Peyer's patch (tissue), 4 donors: ENCODE results near the gene ACVR2B. TPM values are rescaled to one million over a fixed set of nuclear protein-coding genes. Genes with fewer than 3 reads are reported as not detected.

Experiments used
- DNase-seq, 3 donors: peaks; one replicate each; pipeline ENCODE4 v3.0.0-alpha.2; 2017 to 2019
- H3K27ac ChIP-seq, 4 donors: fragments of 200-600 bp; sonication (generic); one replicate each; pipeline ENCODE4 v1.5.1; 2016 to 2019
- H3K27me3 ChIP-seq, 2 donors: fragments of 200-600 bp; sonication (generic); one replicate each; pipeline ENCODE4 v1.5.1; 2019
- H3K36me3 ChIP-seq, 3 donors: fragments of 200-600 bp; sonication (generic); one replicate each; pipeline ENCODE4 v1.5.1; 2016 to 2019
- H3K4me1 ChIP-seq, 4 donors: fragments of 200-600 bp; sonication (generic); one replicate each; pipeline ENCODE4 v1.5.1; 2016 to 2019
- H3K4me3 ChIP-seq, 4 donors: fragments of 200-600 bp; sonication (generic); 1 replicate in 3 of 4; 2 replicates in 1 of 4; pipeline ENCODE4 v1.5.1; 2016 to 2019; ENCODE audit warnings: mild to moderate bottlenecking in 1 of 4
- H3K9me3 ChIP-seq, 4 donors: fragments of 200-600 bp; sonication (generic); one replicate each; pipeline ENCODE4 v1.5.1; 2016 to 2019; ENCODE audit warnings: mild to moderate bottlenecking in 1 of 4
- POLR2A ChIP-seq, 2 donors: fragments of 450-650 bp; IDR thresholded peaks; one replicate each; pipeline ENCODE4 v1.5.1; 2017; ENCODE audit warnings: antibody characterized with exemption in 2 of 2, mild to moderate bottlenecking in 2 of 2, moderate library complexity in 2 of 2
- total RNA-seq, 4 donors: library from RNA; depleted of rRNA; stranded (reverse); fragments of >200 nt; gene quantifications; one replicate each; pipeline ENCODE4 v1.1.0, GENCODE V29; 2016
- TF ChIP-seq, protein P1 (sequence below), 6 experiments: fragments of 450-650 bp in 4 of 6; fragments of 200-600 bp in 2 of 6; sonication (generic) in 1 of 6; IDR thresholded peaks; one replicate each; pipeline ENCODE4 v1.5.1; 2017 to 2019; ENCODE audit warnings: antibody characterized with exemption in 6 of 6, mild to moderate bottlenecking in 3 of 6, moderate library complexity in 1 of 6

The ACVR2B gene
- total RNA-seq, 4 donors from 2014 or later: 4.9 to 14.5 (median 7.6) TPM

DNA sequence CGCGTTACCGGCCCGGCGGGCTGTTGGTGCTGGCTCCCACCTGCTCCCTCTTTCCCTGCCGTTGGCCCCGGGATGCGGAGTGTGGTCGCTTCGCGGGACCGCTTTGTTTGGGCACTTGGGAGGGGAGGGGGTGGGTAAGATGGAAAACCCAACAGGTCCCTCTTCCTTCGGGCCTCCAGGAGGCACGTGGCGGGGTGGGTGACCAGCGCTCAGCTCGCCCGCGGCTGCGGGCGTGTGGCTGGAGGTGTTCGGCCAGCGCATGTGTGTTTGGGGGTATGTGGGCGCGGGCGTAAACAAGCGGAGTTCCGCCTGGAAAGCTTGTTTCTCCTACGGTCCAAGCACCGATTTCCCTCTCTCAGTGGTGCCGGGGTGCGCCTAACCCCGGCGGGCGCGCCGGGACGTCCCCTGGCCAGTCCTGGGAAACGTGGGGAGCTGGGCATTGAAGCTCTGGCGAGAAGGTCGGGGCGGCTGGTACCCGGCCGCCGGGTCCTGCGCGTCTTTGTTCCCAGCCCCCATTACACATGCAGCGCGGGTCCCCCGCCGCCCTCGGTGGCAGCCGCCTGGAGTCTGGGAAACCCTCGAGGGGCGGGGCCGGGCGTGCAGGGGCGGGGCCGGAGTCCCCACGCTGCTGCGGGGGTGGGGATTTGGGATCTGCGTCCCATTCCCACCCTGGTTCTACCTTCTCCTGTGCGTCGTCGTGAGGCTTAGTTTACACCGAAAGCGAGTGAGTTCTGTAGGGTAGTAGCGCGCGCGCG lies 1.4 kb downstream of the ACVR2B start:
- peak; percentile 34 to 88 (median 83) for DNase-seq
- Histone ChIP-seq H3K27ac (peak overlapping the region; percentile 58 to 94 (median 80)), H3K4me1 (peaks cover 0 to 20% (median 6%) of the 10 kb centered on the region in 4 donors), H3K27me3 (no peaks in the 10 kb centered on the region), H3K4me3 (peak overlapping the region; percentile 68 to 94 (median 76)), H3K9me3 (no peaks in the 10 kb centered on the region), H3K36me3 (no peaks in the 10 kb centered on the region)
- peak in 1 of 2 donors; percentile 54 for TF ChIP-seq POLR2A (IDR thresholded peaks at IDR 0.05)
- TF ChIP-seq, protein P1, sequence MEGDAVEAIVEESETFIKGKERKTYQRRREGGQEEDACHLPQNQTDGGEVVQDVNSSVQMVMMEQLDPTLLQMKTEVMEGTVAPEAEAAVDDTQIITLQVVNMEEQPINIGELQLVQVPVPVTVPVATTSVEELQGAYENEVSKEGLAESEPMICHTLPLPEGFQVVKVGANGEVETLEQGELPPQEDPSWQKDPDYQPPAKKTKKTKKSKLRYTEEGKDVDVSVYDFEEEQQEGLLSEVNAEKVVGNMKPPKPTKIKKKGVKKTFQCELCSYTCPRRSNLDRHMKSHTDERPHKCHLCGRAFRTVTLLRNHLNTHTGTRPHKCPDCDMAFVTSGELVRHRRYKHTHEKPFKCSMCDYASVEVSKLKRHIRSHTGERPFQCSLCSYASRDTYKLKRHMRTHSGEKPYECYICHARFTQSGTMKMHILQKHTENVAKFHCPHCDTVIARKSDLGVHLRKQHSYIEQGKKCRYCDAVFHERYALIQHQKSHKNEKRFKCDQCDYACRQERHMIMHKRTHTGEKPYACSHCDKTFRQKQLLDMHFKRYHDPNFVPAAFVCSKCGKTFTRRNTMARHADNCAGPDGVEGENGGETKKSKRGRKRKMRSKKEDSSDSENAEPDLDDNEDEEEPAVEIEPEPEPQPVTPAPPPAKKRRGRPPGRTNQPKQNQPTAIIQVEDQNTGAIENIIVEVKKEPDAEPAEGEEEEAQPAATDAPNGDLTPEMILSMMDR (IDR thresholded peaks at IDR 0.05): no peak

DNA sequence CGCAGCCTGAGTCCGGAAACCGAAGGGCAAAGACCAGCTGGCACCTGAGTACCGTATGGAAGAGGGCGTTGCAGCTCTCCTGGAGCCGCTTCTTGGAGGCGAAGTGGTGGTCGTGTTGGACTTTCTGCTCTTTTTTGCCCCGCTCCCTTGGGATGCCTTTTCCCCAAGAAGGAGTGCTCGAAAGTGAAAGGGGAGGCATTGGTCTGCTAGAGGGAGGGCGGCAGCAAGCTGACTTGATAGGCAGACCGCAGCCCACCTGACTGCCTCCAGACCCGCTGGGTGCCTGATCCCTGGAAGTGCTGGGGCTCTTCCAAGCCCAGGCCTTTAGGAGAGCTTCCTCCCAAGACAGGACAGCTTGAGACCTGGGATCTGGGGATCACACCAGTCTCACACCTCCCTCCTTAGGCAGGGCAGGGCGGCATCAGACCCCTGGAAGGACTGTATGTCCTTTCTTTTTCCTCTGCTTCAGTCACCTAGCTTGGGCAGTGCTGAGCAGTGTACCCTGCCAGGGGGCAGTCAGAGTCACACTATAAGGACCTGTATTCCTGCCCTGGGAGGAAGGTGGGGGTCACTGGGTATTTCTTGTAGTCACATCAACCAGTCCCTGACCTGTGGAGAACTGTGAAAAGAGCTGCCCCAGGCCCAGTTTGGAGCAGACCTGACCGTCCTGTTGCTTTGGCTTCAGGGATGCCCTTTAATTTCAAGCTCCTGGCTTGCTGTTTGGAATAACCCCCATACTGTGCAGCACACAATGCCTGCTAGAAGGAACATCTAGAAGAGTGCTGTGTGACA lies 2.1 kb downstream of the ACVR2B start:
- Histone ChIP-seq H3K4me3 (peak overlapping the region; percentile 68 to 94 (median 76)), H3K9me3 (no peaks in the 10 kb centered on the region), H3K27ac (peak overlapping the region; percentile 58 to 94 (median 80)), H3K4me1 (peaks cover 0 to 25% (median 6%) of the 10 kb centered on the region in 4 donors), H3K27me3 (no peaks in the 10 kb centered on the region), H3K36me3 (no peaks in the 10 kb centered on the region)
- TF ChIP-seq POLR2A (IDR thresholded peaks at IDR 0.05): no peak
- TF ChIP-seq, protein P1 (IDR thresholded peaks at IDR 0.05): no peak
- DNase-seq: no peak

DNA sequence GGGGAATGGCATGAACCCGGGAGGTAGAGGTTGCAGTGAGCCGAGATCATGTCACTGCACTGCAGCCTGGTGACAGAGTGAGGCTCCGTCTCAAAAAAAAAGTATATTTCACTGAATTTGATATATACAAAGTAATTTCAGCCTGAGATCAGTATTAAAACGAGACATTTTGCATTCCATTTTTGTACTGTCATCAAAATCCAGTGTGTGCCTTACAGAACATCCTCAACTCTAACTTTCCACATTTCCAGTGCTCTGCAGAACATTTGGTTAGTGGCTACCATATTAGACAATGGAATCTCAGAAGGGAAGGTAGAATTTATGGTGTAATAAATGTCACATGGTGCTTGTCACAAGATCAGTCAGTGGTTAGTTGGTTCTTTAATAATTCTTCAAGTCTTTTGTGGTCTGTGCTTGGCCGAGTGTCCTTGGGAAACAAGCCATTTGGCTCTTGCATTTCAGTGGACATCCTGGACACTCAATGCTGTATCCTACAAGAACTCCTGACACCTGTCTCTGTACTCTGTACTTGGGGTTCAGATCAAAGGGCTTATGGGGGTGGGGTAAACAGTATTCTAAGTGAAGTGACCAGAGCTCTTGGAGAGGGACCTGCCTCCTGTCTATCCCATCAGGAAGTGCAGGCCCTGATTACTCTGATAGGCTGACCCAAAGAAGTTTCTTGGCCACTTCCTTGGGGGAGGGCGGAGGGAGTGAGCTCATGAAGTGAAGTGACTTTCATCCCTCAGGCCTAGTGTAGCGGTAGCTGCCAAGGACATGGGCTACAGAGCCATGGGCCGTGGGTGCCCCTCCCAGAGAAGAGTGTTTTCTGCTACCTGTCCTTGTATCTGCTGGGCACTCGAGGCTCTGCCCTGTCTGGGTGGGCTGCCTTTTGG lies 3.7 kb downstream of the ACVR2B start:
- H3K27ac ChIP-seq: no peak overlapping the region
- no peak for DNase-seq
- H3K4me3 ChIP-seq: no peak overlapping the region
- no peak for TF ChIP-seq POLR2A (IDR thresholded peaks at IDR 0.05)
- TF ChIP-seq, protein P1 (IDR thresholded peaks at IDR 0.05): peak in 2 of 6 experiments; percentile 38 to 39
- peaks cover 0 to 4% (median 0%) of the 10 kb centered on the region in 4 donors for H3K9me3 ChIP-seq
- no peaks in the 10 kb centered on the region for H3K27me3 ChIP-seq
- no peaks in the 10 kb centered on the region for H3K36me3 ChIP-seq
- H3K4me1 ChIP-seq: peaks cover 0 to 31% (median 6%) of the 10 kb centered on the region in 4 donors

DNA sequence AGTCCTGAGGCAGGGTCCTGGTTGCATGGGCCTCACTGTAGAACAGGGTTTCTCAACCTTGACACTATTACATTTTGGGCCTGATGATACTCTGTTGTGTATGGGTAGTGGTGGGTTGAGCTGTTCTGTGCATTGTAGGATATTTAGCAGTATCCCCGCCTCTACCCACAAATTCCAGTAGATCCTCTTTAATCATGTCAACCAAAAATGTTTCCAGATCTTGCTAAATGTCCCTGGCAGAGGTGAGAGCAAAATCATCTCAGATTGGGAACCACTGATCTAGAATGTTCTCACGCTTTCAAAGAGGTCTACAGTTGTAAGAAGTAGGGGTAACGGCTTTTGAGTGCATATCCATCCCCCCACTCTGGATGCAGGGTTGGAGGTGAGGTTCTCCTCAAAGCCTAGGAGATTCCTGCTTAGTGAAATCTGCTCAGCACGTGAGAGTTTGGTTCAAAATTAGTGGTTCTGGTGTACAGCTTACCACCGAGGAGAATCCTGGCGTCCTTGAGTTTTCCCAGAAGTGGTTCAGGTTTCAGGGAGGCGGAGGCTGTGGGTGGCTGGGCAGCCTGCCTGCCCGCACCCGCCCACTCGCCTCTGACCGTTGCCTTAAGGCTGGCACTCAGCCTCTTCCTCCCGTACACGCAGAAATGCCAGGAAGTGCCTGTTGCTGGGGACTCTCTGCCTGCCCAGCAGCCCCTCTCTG lies 5.3 kb downstream of the ACVR2B start:
- Histone ChIP-seq H3K27ac (no peak overlapping the region), H3K4me1 (peaks cover 0 to 25% (median 2%) of the 10 kb centered on the region in 4 donors), H3K4me3 (no peak overlapping the region), H3K36me3 (no peaks in the 10 kb centered on the region), H3K9me3 (peaks cover 0 to 4% (median 0%) of the 10 kb centered on the region in 4 donors), H3K27me3 (no peaks in the 10 kb centered on the region)
- no peak for DNase-seq
- TF ChIP-seq POLR2A (IDR thresholded peaks at IDR 0.05): no peak
- TF ChIP-seq, protein P1 (IDR thresholded peaks at IDR 0.05): no peak
